ENCODE results near the gene GPATCH3.

Gene GPATCH3

DNA sequence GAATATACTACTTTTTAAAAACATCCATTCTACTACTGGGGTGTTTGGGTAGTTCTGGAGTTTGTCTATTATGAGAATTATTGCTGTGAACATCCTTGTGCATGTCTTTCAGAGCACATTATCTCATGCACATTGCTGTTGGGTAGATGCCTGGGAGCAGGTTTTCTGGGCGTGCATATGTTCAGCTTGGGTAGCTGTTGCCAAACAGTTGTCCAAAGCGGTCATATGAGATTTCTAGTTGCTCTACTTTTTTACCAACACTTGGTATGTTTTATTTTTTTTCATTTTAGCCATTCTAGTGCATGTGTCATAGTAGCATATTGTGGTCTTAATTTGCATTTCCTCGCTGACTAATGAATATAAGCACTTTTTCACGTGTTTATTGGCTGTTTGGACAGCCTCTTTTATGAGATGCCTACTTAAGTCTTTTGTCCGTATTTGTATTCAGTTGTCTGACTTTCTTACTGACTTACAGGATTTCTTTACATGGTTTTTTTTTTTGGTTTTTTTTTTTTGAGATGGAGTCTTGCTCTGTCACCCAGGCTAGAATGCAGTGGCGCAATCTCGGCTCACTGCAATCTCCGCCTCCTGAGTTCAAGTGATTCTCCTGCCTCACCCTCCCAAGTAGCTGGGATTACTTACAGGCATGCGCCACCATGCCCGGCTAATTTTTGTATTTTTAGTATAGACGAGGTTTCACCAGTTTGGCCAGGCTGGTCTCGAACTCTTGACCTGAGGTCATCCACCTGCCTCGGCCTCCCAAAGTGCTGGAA, 55.7 kb downstream of the GPATCH3 start:
- DNase-seq (ENCODE audit: low spot score): no peak
